CD14-positive monocyte (primary cell): ENCODE results near the gene ZFP36L1. TPM values are rescaled to one million over a fixed set of nuclear protein-coding genes. Genes with fewer than 3 reads are reported as not detected.

Source experiments
- DNase-seq, 3 donors: peaks; one replicate each; pipeline ENCODE4 v3.0.0-alpha.2; 2011 to 2022
- H2AFZ ChIP-seq: 2 replicates; pipeline ENCODE4 v1.6.0; 2012; ENCODE audit warnings: mild to moderate bottlenecking, low read depth, low read length, inconsistent platforms; ENCODE audit not compliant: insufficient read depth, poor library complexity, severe bottlenecking
- H3K27ac ChIP-seq, 2 donors: 1 replicate in 1 of 2; 2 replicates in 1 of 2; pipeline ENCODE4 v1.5.1; 2012 to 2013; ENCODE audit warnings: low read length in 2 of 2, control low read depth in 1 of 2, inconsistent platforms in 1 of 2, low read depth in 1 of 2, mild to moderate bottlenecking in 1 of 2
- H3K27me3 ChIP-seq, 2 donors: one replicate each; pipeline versions ENCODE4 v1.6.0 to v1.6.1; 2011 to 2013; ENCODE audit warnings: low read length in 2 of 2; ENCODE audit not compliant: control insufficient read depth in 2 of 2, insufficient read depth in 2 of 2
- H3K36me3 ChIP-seq, 2 donors: replicated peaks in 1 of 2; 1 replicate in 1 of 2; 2 replicates in 1 of 2; pipeline versions ENCODE4 v1.5.1 to v1.6.1; 2012 to 2013; ENCODE audit warnings: low read length in 2 of 2, control low read depth in 1 of 2, inconsistent platforms in 1 of 2, mild to moderate bottlenecking in 1 of 2; ENCODE audit not compliant: insufficient read depth in 2 of 2, control insufficient read depth in 1 of 2
- H3K4me1 ChIP-seq, 2 donors: 1 replicate in 1 of 2; 2 replicates in 1 of 2; pipeline versions ENCODE4 v1.5.1 to v1.6.1; 2012 to 2013; ENCODE audit warnings: low read length in 2 of 2, control low read depth in 1 of 2, inconsistent platforms in 1 of 2, mild to moderate bottlenecking in 1 of 2, moderate library complexity in 1 of 2; ENCODE audit not compliant: insufficient read depth in 2 of 2, control insufficient read depth in 1 of 2
- H3K4me2 ChIP-seq: replicated peaks from 2 replicates; pipeline ENCODE3; 2012; ENCODE audit warnings: low read length, moderate library complexity, mild to moderate bottlenecking; ENCODE audit not compliant: poor library complexity, severe bottlenecking; ENCODE audit errors: extremely low read depth
- H3K4me3 ChIP-seq, 3 experiments: fragments of 200-600 bp in 1 of 3; sonication (generic) in 1 of 3; replicated peaks in 1 of 3; 1 replicate in 2 of 3; 2 replicates in 1 of 3; pipeline ENCODE4 v1.5.1; 2011 to 2013; ENCODE audit warnings: low read length in 3 of 3, mild to moderate bottlenecking in 3 of 3, control low read depth in 2 of 3, low read depth in 2 of 3, inconsistent platforms in 1 of 3, moderate library complexity in 1 of 3
- H3K79me2 ChIP-seq: 2 replicates; pipeline ENCODE4 v1.6.0; 2012; ENCODE audit warnings: mild to moderate bottlenecking, control low read depth, inconsistent platforms, low read length, moderate library complexity; ENCODE audit not compliant: insufficient read depth
- H3K9ac ChIP-seq: 2 replicates; pipeline ENCODE4 v1.6.0; 2017; ENCODE audit warnings: low read length, mild to moderate bottlenecking; ENCODE audit not compliant: insufficient read depth, poor library complexity, severe bottlenecking
- H3K9me3 ChIP-seq, 2 donors: replicated peaks in 1 of 2; 1 replicate in 1 of 2; 2 replicates in 1 of 2; pipeline versions ENCODE4 v1.5.1 to v1.6.1; 2012 to 2013; ENCODE audit warnings: low read length in 2 of 2, control low read depth in 1 of 2; ENCODE audit not compliant: control insufficient read depth in 1 of 2, insufficient read depth in 1 of 2
- H4K20me1 ChIP-seq: 2 replicates; pipeline ENCODE4 v1.6.0; 2012; ENCODE audit warnings: mild to moderate bottlenecking, low read length, control low read depth, moderate library complexity; ENCODE audit not compliant: insufficient read depth
- H3K27ac Mint-ChIP-seq, 7 donors: one replicate each; pipeline ENCODE4 v1.8.0; 2020; ENCODE audit warnings: mild to moderate bottlenecking in 7 of 7, mixed read lengths in 7 of 7, moderate library complexity in 6 of 7, inconsistent platforms in 2 of 7
- H3K27me3 Mint-ChIP-seq, 3 donors: one replicate each; pipeline ENCODE4 v1.8.0; 2021 to 2022; ENCODE audit warnings: low read depth in 3 of 3, mild to moderate bottlenecking in 3 of 3, mixed read lengths in 3 of 3, moderate library complexity in 3 of 3, inconsistent platforms in 1 of 3
- H3K36me3 Mint-ChIP-seq, 2 donors: one replicate each; pipeline ENCODE4 v1.8.0; 2020; ENCODE audit warnings: mixed read lengths in 2 of 2, inconsistent platforms in 1 of 2, mild to moderate bottlenecking in 1 of 2
- H3K4me1 Mint-ChIP-seq: one replicate; pipeline ENCODE4 v1.8.0; 2020; ENCODE audit warnings: mild to moderate bottlenecking, mixed read lengths
- H3K4me3 Mint-ChIP-seq, 2 donors: one replicate each; pipeline ENCODE4 v1.8.0; 2020; ENCODE audit warnings: mild to moderate bottlenecking in 2 of 2, mixed read lengths in 2 of 2, moderate library complexity in 1 of 2
- H3K9me3 Mint-ChIP-seq, 7 donors: one replicate each; pipeline ENCODE4 v1.8.0; 2020 to 2022; ENCODE audit warnings: mixed read lengths in 7 of 7, mild to moderate bottlenecking in 6 of 7, moderate library complexity in 6 of 7, inconsistent platforms in 2 of 7
- WGBS: methylation state at CpG from one replicate; pipeline ENCODE4 v1.1.5; 2013; ENCODE audit warnings: missing lambda C conversion rate; ENCODE audit not compliant: insufficient coverage; 5-methylcytosine and 5-hydroxymethylcytosine counted together
- intact Hi-C, 2 donors: fragments of 100-400 bp; cut with micrococcal nuclease; formaldehyde crosslinking; loops; one replicate each; pipeline versions ENCODE4 v1.15.0 to v1.15.1; 2023
- polyA plus RNA-seq, 3 donors: library from polyadenylated mRNA; depleted of rRNA in 1 of 3; unstranded in 2 of 3; stranded (reverse) in 1 of 3; fragments of 300-500 nt in 2 of 3; fragments of >200 nt in 1 of 3; fragmentation: Illumina TruSeq in 2 of 3; gene quantifications; 1 replicate in 2 of 3; 2 replicates in 1 of 3; pipeline ENCODE4 v1.2.3, GENCODE V29; 2012 to 2021
- TF ChIP-seq, protein P1 (sequence below): fragments of 200-600 bp; IDR thresholded peaks from one replicate; pipeline ENCODE4 v1.8.0; 2022; ENCODE audit warnings: antibody characterized with exemption, mild to moderate bottlenecking

Gene ZFP36L1
- polyA plus RNA-seq, 3 donors: 151 to 934 (median 185) TPM

DNA sequence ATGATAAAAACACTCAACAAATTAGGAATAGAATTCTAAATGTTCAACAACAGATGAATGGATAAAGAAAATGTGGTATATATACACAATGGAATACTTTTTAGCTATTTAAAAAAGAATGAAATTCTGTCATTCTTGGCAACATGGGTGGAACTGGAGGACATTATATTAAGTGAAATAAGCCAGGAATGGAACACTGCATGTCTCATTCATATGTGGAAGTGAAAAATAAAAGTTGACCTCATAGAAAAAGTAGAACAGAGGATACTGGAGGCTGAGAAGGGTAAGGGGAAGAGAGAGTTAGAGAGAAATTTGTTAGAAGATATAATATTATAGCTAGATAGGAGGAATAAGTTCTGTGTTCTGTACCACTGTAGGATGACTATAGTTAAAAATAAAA is 35.8 kb upstream of the ZFP36L1 start:
- no peaks in the 10 kb centered on the region for H3K79me2 ChIP-seq
- no peak overlapping the region for H3K9ac ChIP-seq
- no peak overlapping the region for H3K4me3 ChIP-seq
- peaks cover 4% of the 10 kb centered on the region for H3K4me1 Mint-ChIP-seq
- H3K36me3 ChIP-seq: no peaks in the 10 kb centered on the region
- no peak for DNase-seq
- H3K36me3 Mint-ChIP-seq: no peaks in the 10 kb centered on the region
- no peaks in the 10 kb centered on the region for H3K9me3 ChIP-seq
- H3K27me3 ChIP-seq: no peaks in the 10 kb centered on the region
- H3K27ac Mint-ChIP-seq: no peak overlapping the region
- no peak overlapping the region for H3K4me3 Mint-ChIP-seq
- no peak overlapping the region for H3K4me2 ChIP-seq
- no peak overlapping the region for H3K27ac ChIP-seq
- peaks cover 1 to 2% (median 1%) of the 10 kb centered on the region in 3 donors for H3K27me3 Mint-ChIP-seq
- TF ChIP-seq, protein P1, sequence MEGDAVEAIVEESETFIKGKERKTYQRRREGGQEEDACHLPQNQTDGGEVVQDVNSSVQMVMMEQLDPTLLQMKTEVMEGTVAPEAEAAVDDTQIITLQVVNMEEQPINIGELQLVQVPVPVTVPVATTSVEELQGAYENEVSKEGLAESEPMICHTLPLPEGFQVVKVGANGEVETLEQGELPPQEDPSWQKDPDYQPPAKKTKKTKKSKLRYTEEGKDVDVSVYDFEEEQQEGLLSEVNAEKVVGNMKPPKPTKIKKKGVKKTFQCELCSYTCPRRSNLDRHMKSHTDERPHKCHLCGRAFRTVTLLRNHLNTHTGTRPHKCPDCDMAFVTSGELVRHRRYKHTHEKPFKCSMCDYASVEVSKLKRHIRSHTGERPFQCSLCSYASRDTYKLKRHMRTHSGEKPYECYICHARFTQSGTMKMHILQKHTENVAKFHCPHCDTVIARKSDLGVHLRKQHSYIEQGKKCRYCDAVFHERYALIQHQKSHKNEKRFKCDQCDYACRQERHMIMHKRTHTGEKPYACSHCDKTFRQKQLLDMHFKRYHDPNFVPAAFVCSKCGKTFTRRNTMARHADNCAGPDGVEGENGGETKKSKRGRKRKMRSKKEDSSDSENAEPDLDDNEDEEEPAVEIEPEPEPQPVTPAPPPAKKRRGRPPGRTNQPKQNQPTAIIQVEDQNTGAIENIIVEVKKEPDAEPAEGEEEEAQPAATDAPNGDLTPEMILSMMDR: no peak
- peaks cover 4 to 7% of the 10 kb centered on the region in 2 donors for H3K4me1 ChIP-seq
- peaks cover 0 to 8% (median 3%) of the 10 kb centered on the region in 7 donors for H3K9me3 Mint-ChIP-seq
- no peak overlapping the region for H2AFZ ChIP-seq
- no peaks in the 10 kb centered on the region for H4K20me1 ChIP-seq
- intact Hi-C loops: no loop called here

DNA sequence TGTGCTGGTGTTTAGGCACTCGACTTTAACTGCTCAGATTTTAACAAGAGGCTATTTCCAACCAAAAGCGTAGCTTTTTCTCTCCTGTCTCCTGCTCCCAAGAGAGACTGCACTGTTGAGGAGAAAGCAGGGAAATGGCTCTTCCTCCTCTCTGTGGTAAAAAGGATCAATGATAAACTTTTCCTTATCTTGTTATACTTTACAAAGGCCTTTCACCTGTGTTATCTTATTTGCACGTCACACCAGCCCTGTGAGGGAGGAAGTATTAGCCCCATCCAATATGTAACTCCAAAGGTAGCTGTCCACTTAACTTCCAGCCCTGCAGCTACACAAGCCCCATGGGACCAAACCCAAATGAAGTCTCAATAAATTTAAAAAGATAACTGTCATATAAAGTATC is 32.9 kb upstream of the ZFP36L1 start:
- Histone ChIP-seq H2AFZ (no peak overlapping the region), H3K9me3 (no peaks in the 10 kb centered on the region), H3K79me2 (no peaks in the 10 kb centered on the region), H4K20me1 (no peaks in the 10 kb centered on the region), H3K4me3 (no peak overlapping the region), H3K4me2 (no peak overlapping the region), H3K27ac (no peak overlapping the region), H3K4me1 (peaks cover 4 to 7% of the 10 kb centered on the region in 2 donors), H3K36me3 (no peaks in the 10 kb centered on the region), H3K9ac (no peak overlapping the region), H3K27me3 (no peaks in the 10 kb centered on the region)
- peaks cover 4% of the 10 kb centered on the region for H3K4me1 Mint-ChIP-seq
- H3K4me3 Mint-ChIP-seq: no peak overlapping the region
- DNase-seq: no peak
- TF ChIP-seq, protein P1: no peak
- H3K27me3 Mint-ChIP-seq: peaks cover 0 to 2% (median 1%) of the 10 kb centered on the region in 3 donors
- H3K36me3 Mint-ChIP-seq: no peaks in the 10 kb centered on the region
- WGBS: no CpG with 5 or more reads among the region's 3 CpGs
- intact Hi-C loops: no loop called here
- peaks cover 0 to under 1% (median 0%) of the 10 kb centered on the region in 7 donors for H3K9me3 Mint-ChIP-seq
- no peak overlapping the region for H3K27ac Mint-ChIP-seq
